GM12874 (cell line): ENCODE data around the gene KCNC1.

Experiments used
- TF ChIP-seq, protein P1 (sequence below): IDR thresholded peaks from 2 replicates; pipeline ENCODE4 v1.5.1; 2011; ENCODE audit warnings: low read depth, mild to moderate bottlenecking, control low read depth, low read length, moderate library complexity; ENCODE audit not compliant: insufficient read depth

The KCNC1 gene

GRCh38 chr11:17822401-17822781 is 87.8 kb downstream of the KCNC1 start:
- TF ChIP-seq, protein P1, sequence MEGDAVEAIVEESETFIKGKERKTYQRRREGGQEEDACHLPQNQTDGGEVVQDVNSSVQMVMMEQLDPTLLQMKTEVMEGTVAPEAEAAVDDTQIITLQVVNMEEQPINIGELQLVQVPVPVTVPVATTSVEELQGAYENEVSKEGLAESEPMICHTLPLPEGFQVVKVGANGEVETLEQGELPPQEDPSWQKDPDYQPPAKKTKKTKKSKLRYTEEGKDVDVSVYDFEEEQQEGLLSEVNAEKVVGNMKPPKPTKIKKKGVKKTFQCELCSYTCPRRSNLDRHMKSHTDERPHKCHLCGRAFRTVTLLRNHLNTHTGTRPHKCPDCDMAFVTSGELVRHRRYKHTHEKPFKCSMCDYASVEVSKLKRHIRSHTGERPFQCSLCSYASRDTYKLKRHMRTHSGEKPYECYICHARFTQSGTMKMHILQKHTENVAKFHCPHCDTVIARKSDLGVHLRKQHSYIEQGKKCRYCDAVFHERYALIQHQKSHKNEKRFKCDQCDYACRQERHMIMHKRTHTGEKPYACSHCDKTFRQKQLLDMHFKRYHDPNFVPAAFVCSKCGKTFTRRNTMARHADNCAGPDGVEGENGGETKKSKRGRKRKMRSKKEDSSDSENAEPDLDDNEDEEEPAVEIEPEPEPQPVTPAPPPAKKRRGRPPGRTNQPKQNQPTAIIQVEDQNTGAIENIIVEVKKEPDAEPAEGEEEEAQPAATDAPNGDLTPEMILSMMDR: no peak

DNA sequence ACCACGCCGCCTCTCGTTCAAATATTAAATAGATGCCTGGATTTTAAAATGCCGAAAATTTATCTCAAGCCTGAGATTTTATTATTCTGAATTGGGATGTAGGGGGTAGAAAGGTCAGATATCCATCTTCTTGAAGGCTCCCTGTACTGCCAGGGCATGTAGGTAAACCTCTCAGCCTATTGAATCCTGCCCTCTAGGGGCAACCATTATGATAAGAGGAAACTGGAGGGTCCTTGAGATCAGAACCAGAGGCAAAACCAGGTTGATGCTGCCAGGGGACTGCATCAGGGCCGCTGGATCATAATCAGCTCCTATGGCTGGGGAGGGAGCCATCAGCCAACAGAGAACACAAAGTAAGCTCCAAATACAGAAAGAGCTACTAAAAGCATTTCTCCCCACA is 92.4 kb downstream of the KCNC1 start:
- TF ChIP-seq, protein P1: no peak

- TF ChIP-seq, protein P1: no peak
Observed at GRCh38 chr11:17828311-17828751, 93.8 kb downstream of the KCNC1 start.

- TF ChIP-seq, protein P1: no peak
Observed at GRCh38 chr11:17831228-17831627, 96.6 kb downstream of the KCNC1 start.

- TF ChIP-seq, protein P1: no peak
Observed at GRCh38 chr11:17831883-17832282, 97.3 kb downstream of the KCNC1 start.
